Mesenchymal stem cell (in vitro differentiated cells and primary cell): ENCODE measurements around the gene CABCOCO1.

ENCODE experiments used
- DNase-seq: peaks from one replicate; pipeline ENCODE4 v3.0.0-alpha.2; 2013
- H2AFZ ChIP-seq: one replicate; pipeline ENCODE4 v1.6.1; 2013; ENCODE audit warnings: low read depth, mild to moderate bottlenecking, control low read depth, inconsistent platforms, low read length, moderate library complexity
- H2AK5ac ChIP-seq: 2 replicates; pipeline ENCODE4 v1.6.1; 2013; ENCODE audit warnings: low read length, moderate library complexity, mild to moderate bottlenecking, inconsistent platforms; ENCODE audit not compliant: severe bottlenecking
- H2BK120ac ChIP-seq: one replicate; pipeline ENCODE4 v1.6.1; 2013; ENCODE audit warnings: low read depth, mild to moderate bottlenecking, inconsistent platforms, low read length, moderate library complexity
- H2BK12ac ChIP-seq, 2 experiments: one replicate each; pipeline ENCODE4 v1.6.1; 2013; ENCODE audit warnings: inconsistent platforms in 2 of 2, low read length in 2 of 2, mild to moderate bottlenecking in 2 of 2, moderate library complexity in 2 of 2, control low read depth in 1 of 2
- H2BK15ac ChIP-seq: one replicate; pipeline ENCODE4 v1.6.1; 2013; ENCODE audit warnings: mild to moderate bottlenecking, low read depth, inconsistent platforms; ENCODE audit not compliant: poor library complexity, severe bottlenecking
- H2BK5ac ChIP-seq: 2 replicates; pipeline ENCODE4 v1.6.1; 2013; ENCODE audit warnings: low read depth, mild to moderate bottlenecking, low read length, control low read depth, inconsistent platforms; ENCODE audit not compliant: poor library complexity, severe bottlenecking
- H3K14ac ChIP-seq, 2 experiments: one replicate each; pipeline ENCODE4 v1.6.1; 2013; ENCODE audit warnings: inconsistent platforms in 2 of 2, low read length in 2 of 2, control low read depth in 1 of 2, mild to moderate bottlenecking in 1 of 2, moderate library complexity in 1 of 2
- H3K18ac ChIP-seq, 2 experiments: one replicate each; pipeline ENCODE4 v1.6.1; 2013; ENCODE audit warnings: inconsistent platforms in 2 of 2, low read length in 2 of 2, control low read depth in 1 of 2, low read depth in 1 of 2, mild to moderate bottlenecking in 1 of 2
- H3K23ac ChIP-seq, 2 experiments: one replicate each; pipeline ENCODE4 v1.6.1; 2013; ENCODE audit warnings: inconsistent platforms in 2 of 2, low read length in 2 of 2, mild to moderate bottlenecking in 2 of 2, moderate library complexity in 2 of 2, control low read depth in 1 of 2
- H3K27ac ChIP-seq: 2 replicates; pipeline ENCODE4 v1.5.1; 2013; ENCODE audit warnings: mild to moderate bottlenecking, moderate library complexity, low read length, control low read depth, inconsistent platforms; ENCODE audit not compliant: poor library complexity, severe bottlenecking
- H3K27me3 ChIP-seq, 2 experiments: 2 replicates each; pipeline versions ENCODE4 v1.6.1 to v1.7.0; 2013; ENCODE audit warnings: low read length in 2 of 2, mild to moderate bottlenecking in 2 of 2, moderate library complexity in 2 of 2, control low read depth in 1 of 2, inconsistent platforms in 1 of 2; ENCODE audit not compliant: control insufficient read depth in 1 of 2, insufficient read depth in 1 of 2
- H3K36me3 ChIP-seq, 2 experiments: 2 replicates each; pipeline versions ENCODE4 v1.6.1 to v1.7.0; 2013; ENCODE audit warnings: low read length in 2 of 2, control low read depth in 1 of 2, inconsistent platforms in 1 of 2, low read depth in 1 of 2, mild to moderate bottlenecking in 1 of 2; ENCODE audit not compliant: insufficient read depth in 2 of 2, control insufficient read depth in 1 of 2
- H3K4ac ChIP-seq, 2 experiments: one replicate each; pipeline ENCODE4 v1.6.1; 2013; ENCODE audit warnings: inconsistent platforms in 2 of 2, low read length in 2 of 2, mild to moderate bottlenecking in 2 of 2, moderate library complexity in 2 of 2, control low read depth in 1 of 2, low read depth in 1 of 2
- H3K4me1 ChIP-seq: 2 replicates; pipeline ENCODE4 v1.6.1; 2013; ENCODE audit warnings: low read depth, low read length, control low read depth; ENCODE audit not compliant: control insufficient read depth, insufficient read depth
- H3K4me2 ChIP-seq: 2 replicates; pipeline ENCODE4 v1.6.1; 2013; ENCODE audit warnings: low read length, mild to moderate bottlenecking, inconsistent platforms; ENCODE audit not compliant: poor library complexity, severe bottlenecking
- H3K4me3 ChIP-seq, 2 experiments: 2 replicates each; pipeline versions ENCODE4 v1.5.1 to v1.7.0; 2013; ENCODE audit warnings: low read length in 2 of 2, mild to moderate bottlenecking in 2 of 2, control low read depth in 1 of 2, low read depth in 1 of 2; ENCODE audit not compliant: insufficient read depth in 1 of 2
- H3K79me1 ChIP-seq: replicated peaks from 2 replicates; pipeline ENCODE4 v1.6.1; 2013; ENCODE audit warnings: mild to moderate bottlenecking, control low read depth, low read length, inconsistent platforms; ENCODE audit not compliant: poor library complexity, severe bottlenecking
- H3K9ac ChIP-seq: 2 replicates; pipeline ENCODE4 v1.7.0; 2013; ENCODE audit warnings: mild to moderate bottlenecking, low read length, moderate library complexity
- H3K9me3 ChIP-seq: 2 replicates; pipeline ENCODE4 v1.7.0; 2013; ENCODE audit warnings: mild to moderate bottlenecking, low read length; ENCODE audit not compliant: control insufficient read depth
- H4K8ac ChIP-seq: one replicate; pipeline ENCODE4 v1.6.1; 2013; ENCODE audit warnings: inconsistent platforms, mild to moderate bottlenecking, low read length, moderate library complexity
- H4K91ac ChIP-seq: one replicate; pipeline ENCODE4 v1.6.1; 2013; ENCODE audit warnings: mild to moderate bottlenecking, low read length, inconsistent platforms
- WGBS: methylation state at CpG from one replicate; pipeline ENCODE4 v1.1.7; 2013; ENCODE audit warnings: mixed read lengths; 5-methylcytosine and 5-hydroxymethylcytosine counted together

CABCOCO1 gene

DNA sequence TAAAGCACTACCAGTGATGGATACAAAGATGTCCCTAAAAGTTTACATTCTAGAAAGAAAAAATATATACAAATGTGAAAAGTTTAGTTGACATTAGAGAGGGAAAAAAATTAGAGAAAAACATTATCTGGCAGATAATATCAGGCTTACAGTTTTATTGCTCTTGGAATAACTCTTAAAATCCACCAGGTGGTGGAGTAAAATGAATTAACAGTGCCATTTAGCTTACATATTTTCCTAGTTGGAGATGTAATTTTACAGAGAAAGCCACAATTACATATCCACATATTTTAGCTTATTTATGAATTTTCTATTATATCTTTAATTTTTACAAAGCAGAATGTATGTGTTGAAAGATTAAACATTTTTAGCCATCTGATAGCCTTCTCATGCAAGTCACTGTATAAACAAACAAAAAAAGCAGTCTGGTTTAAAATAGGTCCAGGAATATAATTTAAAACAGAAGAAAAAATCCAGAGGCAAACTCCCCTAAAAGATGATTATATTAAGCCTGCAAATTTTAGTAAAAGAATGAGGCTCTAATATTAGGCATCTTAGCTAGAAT is 6.5 kb downstream of the CABCOCO1 start:
- Histone ChIP-seq H3K4me3 (no peak overlapping the region), H3K14ac (no peak overlapping the region), H2AK5ac (no peak overlapping the region)

DNA sequence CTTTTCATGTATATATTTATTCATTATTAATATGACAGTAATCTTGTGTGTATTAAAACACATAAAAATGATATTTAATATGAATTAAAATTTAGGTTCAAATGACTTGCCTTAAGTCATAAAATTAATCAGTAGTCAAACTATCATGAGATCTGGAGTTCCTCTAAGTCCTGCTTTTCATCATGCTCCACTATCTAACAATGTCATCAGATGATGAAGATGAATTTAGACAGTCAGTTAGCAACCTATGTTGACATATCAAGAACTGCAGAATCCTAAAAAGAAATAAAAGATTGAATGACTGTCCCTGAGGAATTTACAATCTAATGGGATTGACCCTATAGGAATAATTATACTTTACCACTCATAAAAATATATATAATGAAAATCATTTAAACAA is 7.1 kb downstream of the CABCOCO1 start:
- Histone ChIP-seq H4K8ac (no peak overlapping the region), H3K9ac (no peak overlapping the region), H3K4me3 (no peak overlapping the region), H3K23ac (no peak overlapping the region), H4K91ac (no peak overlapping the region), H3K27me3 (no peaks in the 10 kb centered on the region), H2BK12ac (no peak overlapping the region), H2AFZ (no peak overlapping the region), H2AK5ac (no peak overlapping the region), H3K4ac (no peak overlapping the region), H3K4me1 (no peaks in the 10 kb centered on the region), H3K18ac (no peak overlapping the region), H2BK120ac (no peak overlapping the region), H3K4me2 (no peak overlapping the region), H3K27ac (no peak overlapping the region), H3K9me3 (no peaks in the 10 kb centered on the region), H2BK5ac (no peak overlapping the region), H3K36me3 (no peaks in the 10 kb centered on the region), H3K79me1 (no peaks in the 10 kb centered on the region), H2BK15ac (no peak overlapping the region), H3K14ac (no peak overlapping the region)
- no peak for DNase-seq

More for the DNA sequence above, 6.5 kb downstream of the CABCOCO1 start:
- no peaks in the 10 kb centered on the region for H3K4me1 ChIP-seq
- H3K79me1 ChIP-seq, result no peaks in the 10 kb centered on the region
- H2BK120ac ChIP-seq, result no peak overlapping the region
- no peaks in the 10 kb centered on the region for H3K9me3 ChIP-seq
- H3K27me3 ChIP-seq, result no peaks in the 10 kb centered on the region
- no peak overlapping the region for H4K91ac ChIP-seq
- no peak overlapping the region for H2BK5ac ChIP-seq
- no peak overlapping the region for H3K9ac ChIP-seq
- H3K4me2 ChIP-seq, result no peak overlapping the region
- no peak overlapping the region for H4K8ac ChIP-seq
- no peak for DNase-seq
- H2AFZ ChIP-seq, result no peak overlapping the region
- H3K27ac ChIP-seq, result no peak overlapping the region
- no peak overlapping the region for H2BK12ac ChIP-seq
- no peak overlapping the region for H3K23ac ChIP-seq
- no peak overlapping the region for H3K18ac ChIP-seq
- no peak overlapping the region for H3K4ac ChIP-seq
- H2BK15ac ChIP-seq, result no peak overlapping the region
- H3K36me3 ChIP-seq, result no peaks in the 10 kb centered on the region

DNA sequence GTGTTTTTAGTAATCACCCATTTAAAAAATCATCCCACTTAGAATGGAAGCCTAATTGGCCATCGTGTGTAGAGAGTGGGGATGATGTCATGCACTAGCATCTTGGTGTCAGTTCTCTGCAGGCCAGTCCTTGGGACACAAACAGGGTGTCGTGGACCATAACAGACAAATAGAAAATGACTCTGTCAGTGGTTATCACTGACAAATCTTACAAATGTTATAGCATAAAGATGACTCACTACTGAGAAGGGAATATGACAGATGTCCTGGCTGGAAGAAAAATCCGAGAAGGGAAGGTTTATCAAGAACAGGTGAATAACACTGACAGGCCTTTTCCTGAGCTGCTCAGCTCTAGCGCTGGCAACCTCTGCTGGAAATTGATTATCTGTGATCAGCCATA is 10.6 kb downstream of the CABCOCO1 start:
- Histone ChIP-seq H4K91ac (no peak overlapping the region), H3K18ac (no peak overlapping the region), H4K8ac (no peak overlapping the region), H3K27me3 (no peaks in the 10 kb centered on the region), H3K4ac (no peak overlapping the region), H3K27ac (no peak overlapping the region), H3K9me3 (no peaks in the 10 kb centered on the region), H3K79me1 (no peaks in the 10 kb centered on the region), H3K4me1 (no peaks in the 10 kb centered on the region), H2BK5ac (no peak overlapping the region), H3K36me3 (no peaks in the 10 kb centered on the region), H2BK15ac (no peak overlapping the region), H3K4me2 (no peak overlapping the region), H2BK120ac (no peak overlapping the region), H2AFZ (no peak overlapping the region), H3K9ac (no peak overlapping the region), H3K23ac (no peak overlapping the region), H3K14ac (no peak overlapping the region), H2BK12ac (no peak overlapping the region), H2AK5ac (no peak overlapping the region), H3K4me3 (no peak overlapping the region)
- no peak for DNase-seq
- 89% methylated on average over 1 of the region's 4 CpGs for WGBS

DNA sequence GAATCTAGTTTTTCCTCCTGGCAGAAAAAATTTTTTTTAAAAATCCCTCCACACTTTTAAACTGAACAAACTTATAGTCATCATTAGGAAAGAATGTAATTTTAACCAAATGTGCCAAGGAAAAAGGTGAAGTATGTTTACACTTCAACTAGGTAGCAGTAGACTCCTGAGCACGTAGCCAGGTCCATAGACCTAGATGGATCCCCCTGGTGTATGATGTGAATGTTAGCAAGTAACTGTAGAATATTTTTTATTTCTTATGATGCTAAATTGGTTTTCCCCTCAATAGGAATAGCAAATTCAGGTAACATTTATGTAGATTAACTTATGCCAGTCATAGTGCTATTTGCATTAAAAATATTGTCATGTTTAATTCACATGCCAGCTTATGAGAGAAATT is 19.6 kb downstream of the CABCOCO1 start:
- Histone ChIP-seq H3K18ac (no peak overlapping the region), H3K14ac (no peak overlapping the region), H3K27me3 (no peaks in the 10 kb centered on the region), H3K79me1 (no peaks in the 10 kb centered on the region), H3K4ac (no peak overlapping the region), H3K9me3 (no peaks in the 10 kb centered on the region), H3K4me1 (no peaks in the 10 kb centered on the region), H2BK15ac (no peak overlapping the region), H4K8ac (no peak overlapping the region), H2BK120ac (no peak overlapping the region), H3K4me3 (no peak overlapping the region), H2BK12ac (no peak overlapping the region), H2BK5ac (no peak overlapping the region), H4K91ac (no peak overlapping the region), H3K9ac (no peak overlapping the region), H2AK5ac (no peak overlapping the region), H3K4me2 (no peak overlapping the region), H2AFZ (no peak overlapping the region), H3K27ac (no peak overlapping the region), H3K23ac (no peak overlapping the region), H3K36me3 (no peaks in the 10 kb centered on the region)
- WGBS, result 100% methylated on average over 1 of the region's 1 CpG
- no peak for DNase-seq
